Measurements from ENCODE around the gene VTCN1.

Gene VTCN1

GRCh38 chr1:117147341-117147831 lies 63.3 kb downstream of the VTCN1 start:
- in situ Hi-C loops (cut with HindIII; ENCODE audit: low sequenced_read_pairs): no loop called here
- DNase-seq (ENCODE audit: low read depth): no peak
- no peak for TF ChIP-seq CTCF (IDR thresholded peaks at IDR 0.05; ENCODE audit: low read depth, low read length, missing control alignments)
- H3K4me3 ChIP-seq (ENCODE audit: low read depth, low read length): no peak overlapping the region

- DNase-seq (ENCODE audit: low read depth): peak; percentile 85
- in situ Hi-C loops (cut with HindIII; ENCODE audit: low sequenced_read_pairs): no loop called here
Measured at GRCh38 chr1:117146575-117147340, 64.0 kb downstream of the VTCN1 start.

GRCh38 chr1:117146072-117146471 lies 64.7 kb downstream of the VTCN1 start:
- H3K4me3 ChIP-seq (ENCODE audit: low read depth, low read length): no peak overlapping the region
- no peak for TF ChIP-seq CTCF (IDR thresholded peaks at IDR 0.05; ENCODE audit: low read depth, low read length, missing control alignments)
- DNase-seq (ENCODE audit: low read depth): no peak
- in situ Hi-C loops (cut with HindIII; ENCODE audit: low sequenced_read_pairs): no loop called here

More at GRCh38 chr1:117146575-117147340, 64.0 kb downstream of the VTCN1 start:
- TF ChIP-seq CTCF (IDR thresholded peaks at IDR 0.05; ENCODE audit: low read depth, low read length, missing control alignments): no peak
- no peak overlapping the region for H3K4me3 ChIP-seq (ENCODE audit: low read depth, low read length)

- no peak for TF ChIP-seq CTCF (IDR thresholded peaks at IDR 0.05; ENCODE audit: low read depth, low read length, missing control alignments)
- in situ Hi-C loops (cut with HindIII; ENCODE audit: low sequenced_read_pairs): no loop called here
- no peak for DNase-seq (ENCODE audit: low read depth)
- H3K4me3 ChIP-seq (ENCODE audit: low read depth, low read length): no peak overlapping the region
Measured at GRCh38 chr1:117143871-117144270, 66.9 kb downstream of the VTCN1 start.

GRCh38 chr1:117143172-117143571 lies 67.6 kb downstream of the VTCN1 start:
- TF ChIP-seq CTCF (IDR thresholded peaks at IDR 0.05; ENCODE audit: low read depth, low read length, missing control alignments): no peak
- no peak for DNase-seq (ENCODE audit: low read depth)
- in situ Hi-C loops (cut with HindIII; ENCODE audit: low sequenced_read_pairs): no loop called here
- no peak overlapping the region for H3K4me3 ChIP-seq (ENCODE audit: low read depth, low read length)

GRCh38 chr1:117142200-117142599 lies 68.5 kb downstream of the VTCN1 start:
- H3K4me3 ChIP-seq (ENCODE audit: low read depth, low read length): no peak overlapping the region
- TF ChIP-seq CTCF (IDR thresholded peaks at IDR 0.05; ENCODE audit: low read depth, low read length, missing control alignments): no peak
- no peak for DNase-seq (ENCODE audit: low read depth)
- in situ Hi-C loops (cut with HindIII; ENCODE audit: low sequenced_read_pairs): no loop called here
